ENCODE results near the gene RAPGEF4. TPM values are rescaled to one million over a fixed set of nuclear protein-coding genes. Genes with fewer than 3 reads are reported as not detected.

The RAPGEF4 gene
- total RNA-seq, 1 donor from 2014 or later = 8.7 TPM

DNA sequence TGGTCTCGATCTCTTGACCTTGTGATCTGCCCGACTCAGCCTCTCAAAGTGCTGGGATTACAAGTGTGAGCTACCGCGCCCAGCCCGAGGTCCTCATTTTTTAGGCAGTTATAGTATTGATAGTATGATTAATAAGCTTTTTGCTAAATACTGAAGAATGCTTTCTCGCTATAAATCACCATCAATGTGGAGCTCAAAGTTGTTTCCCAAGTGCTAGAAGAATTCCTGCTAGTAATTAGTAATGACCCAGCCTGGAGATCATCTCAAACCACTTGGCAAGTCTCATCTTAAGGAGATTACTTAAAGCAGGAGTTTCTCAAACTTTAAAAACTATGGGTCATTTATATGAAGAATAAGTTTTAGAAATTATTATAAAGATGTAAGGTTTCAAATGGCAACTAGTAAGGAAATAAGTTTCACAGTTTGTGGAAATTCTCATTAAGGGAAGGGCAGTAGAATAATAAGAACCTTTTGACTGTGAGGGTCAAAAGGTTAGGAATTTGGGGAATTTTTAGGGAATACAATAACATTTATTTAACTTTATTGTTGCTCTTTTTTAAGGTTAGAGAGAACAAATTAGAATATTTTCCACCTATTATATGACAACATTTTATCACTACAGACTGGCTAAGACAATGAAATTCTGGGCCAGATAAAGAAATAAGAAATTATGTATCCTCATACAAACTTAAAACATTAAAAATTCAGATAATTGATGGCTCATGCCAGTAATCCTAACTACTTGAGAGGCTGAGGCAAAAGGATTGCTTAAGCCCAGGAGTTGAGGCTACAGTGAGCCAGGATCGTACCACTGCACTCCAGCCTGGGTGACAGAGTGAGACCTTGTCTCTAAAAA is 191.4 kb downstream of the RAPGEF4 start:
- TF ChIP-seq, protein P1, sequence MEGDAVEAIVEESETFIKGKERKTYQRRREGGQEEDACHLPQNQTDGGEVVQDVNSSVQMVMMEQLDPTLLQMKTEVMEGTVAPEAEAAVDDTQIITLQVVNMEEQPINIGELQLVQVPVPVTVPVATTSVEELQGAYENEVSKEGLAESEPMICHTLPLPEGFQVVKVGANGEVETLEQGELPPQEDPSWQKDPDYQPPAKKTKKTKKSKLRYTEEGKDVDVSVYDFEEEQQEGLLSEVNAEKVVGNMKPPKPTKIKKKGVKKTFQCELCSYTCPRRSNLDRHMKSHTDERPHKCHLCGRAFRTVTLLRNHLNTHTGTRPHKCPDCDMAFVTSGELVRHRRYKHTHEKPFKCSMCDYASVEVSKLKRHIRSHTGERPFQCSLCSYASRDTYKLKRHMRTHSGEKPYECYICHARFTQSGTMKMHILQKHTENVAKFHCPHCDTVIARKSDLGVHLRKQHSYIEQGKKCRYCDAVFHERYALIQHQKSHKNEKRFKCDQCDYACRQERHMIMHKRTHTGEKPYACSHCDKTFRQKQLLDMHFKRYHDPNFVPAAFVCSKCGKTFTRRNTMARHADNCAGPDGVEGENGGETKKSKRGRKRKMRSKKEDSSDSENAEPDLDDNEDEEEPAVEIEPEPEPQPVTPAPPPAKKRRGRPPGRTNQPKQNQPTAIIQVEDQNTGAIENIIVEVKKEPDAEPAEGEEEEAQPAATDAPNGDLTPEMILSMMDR (IDR thresholded peaks at IDR 0.05; ENCODE audit: partially characterized antibody, unreplicated experiment) = no peak
- Mint-ChIP-seq H3K4me3 (ENCODE audit: unreplicated experiment) (no peak overlapping the region), H3K36me3 (ENCODE audit: unreplicated experiment) (no peaks in the 10 kb centered on the region), H3K4me1 (ENCODE audit: low read depth, unreplicated experiment) (peaks cover 22% of the 10 kb centered on the region), H3K27me3 (ENCODE audit: unreplicated experiment) (no peaks in the 10 kb centered on the region), H3K9me3 (ENCODE audit: unreplicated experiment) (peaks cover 2% of the 10 kb centered on the region), H3K27ac (ENCODE audit: unreplicated experiment) (no peak overlapping the region)
- no peak for DNase-seq

DNA sequence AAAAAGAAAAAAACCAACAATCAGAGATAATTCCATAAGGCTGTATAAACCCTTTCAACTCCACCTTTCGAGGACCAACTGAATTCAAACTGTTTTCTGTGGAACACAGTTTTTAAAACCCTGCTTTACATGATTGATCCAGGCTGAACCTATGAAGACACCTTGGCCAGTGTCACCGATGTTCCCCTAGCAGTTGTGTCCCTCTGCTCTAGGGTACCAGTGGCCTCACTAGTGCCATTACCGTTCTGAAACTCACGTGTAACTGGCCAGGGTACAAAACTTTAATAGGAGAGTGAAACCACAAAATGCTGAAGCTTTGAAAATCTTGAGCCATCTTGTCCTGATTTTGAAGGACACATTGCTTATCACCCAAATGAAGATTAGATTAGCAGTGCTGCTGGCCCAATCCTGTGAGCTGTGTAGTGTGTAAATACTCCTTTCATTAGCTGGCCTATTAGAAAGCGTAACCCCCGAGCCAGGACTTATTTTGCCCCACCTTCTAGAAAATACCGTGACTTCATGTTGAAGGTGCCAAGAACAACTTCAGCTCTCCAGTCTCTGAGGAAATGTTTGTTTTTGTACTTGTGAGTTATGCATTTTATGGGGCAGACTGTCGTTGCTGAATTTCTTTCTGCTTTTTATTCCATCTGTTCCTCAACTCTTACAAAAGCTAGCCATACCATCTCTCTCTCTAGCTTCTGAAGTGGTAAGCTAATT is 192.2 kb downstream of the RAPGEF4 start:
- Mint-ChIP-seq H3K27me3 (ENCODE audit: unreplicated experiment) (no peaks in the 10 kb centered on the region), H3K4me1 (ENCODE audit: low read depth, unreplicated experiment) (peaks cover 22% of the 10 kb centered on the region), H3K9me3 (ENCODE audit: unreplicated experiment) (peaks cover 2% of the 10 kb centered on the region), H3K4me3 (ENCODE audit: unreplicated experiment) (no peak overlapping the region), H3K27ac (ENCODE audit: unreplicated experiment) (peak overlapping the region; percentile 36), H3K36me3 (ENCODE audit: unreplicated experiment) (no peaks in the 10 kb centered on the region)
- no peak for DNase-seq
- TF ChIP-seq, protein P1 (IDR thresholded peaks at IDR 0.05; ENCODE audit: partially characterized antibody, unreplicated experiment) = no peak

DNA sequence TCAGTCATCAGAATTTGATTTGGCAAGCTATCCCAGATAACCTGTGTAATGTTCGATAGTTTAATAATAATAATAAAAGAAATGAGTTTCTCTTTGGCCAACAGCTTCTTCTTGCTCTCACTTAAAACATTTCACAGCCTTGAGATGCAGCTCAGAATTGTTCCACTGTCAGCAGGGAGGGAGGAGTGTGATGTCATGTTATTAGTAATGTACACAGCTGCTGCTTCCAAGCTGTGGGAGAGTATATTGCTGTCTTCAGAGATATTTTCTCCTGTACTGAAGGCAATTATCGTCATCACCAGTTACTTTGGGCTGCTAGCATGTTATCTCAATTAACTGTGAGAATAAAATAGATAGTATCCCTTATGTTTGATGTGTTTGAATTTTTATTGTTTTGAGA is 193.1 kb downstream of the RAPGEF4 start:
- TF ChIP-seq, protein P1 (IDR thresholded peaks at IDR 0.05; ENCODE audit: partially characterized antibody, unreplicated experiment) = no peak
- Mint-ChIP-seq H3K27me3 (ENCODE audit: unreplicated experiment) (no peaks in the 10 kb centered on the region), H3K9me3 (ENCODE audit: unreplicated experiment) (peaks cover 2% of the 10 kb centered on the region), H3K36me3 (ENCODE audit: unreplicated experiment) (no peaks in the 10 kb centered on the region), H3K27ac (ENCODE audit: unreplicated experiment) (no peak overlapping the region), H3K4me3 (ENCODE audit: unreplicated experiment) (no peak overlapping the region), H3K4me1 (ENCODE audit: low read depth, unreplicated experiment) (peaks cover 22% of the 10 kb centered on the region)
- no peak for DNase-seq

DNA sequence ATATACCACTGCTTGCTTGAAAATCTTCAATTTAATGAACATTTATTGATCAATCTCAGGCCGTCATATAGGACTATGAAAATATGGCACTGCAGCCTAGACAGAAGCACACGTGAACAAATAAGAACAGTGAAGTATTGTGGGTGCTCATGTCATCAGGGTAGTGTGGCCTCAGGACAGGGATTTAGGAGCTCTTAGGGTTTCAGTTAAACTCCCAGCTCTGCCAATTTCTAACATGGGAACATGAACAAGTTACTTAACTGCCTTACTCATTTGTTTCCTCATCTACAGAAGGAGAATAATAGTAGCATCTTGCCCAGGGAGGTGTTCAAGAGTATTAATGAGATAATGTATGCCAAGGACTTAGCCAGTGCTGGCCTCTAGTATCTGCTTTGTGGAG is 194.0 kb downstream of the RAPGEF4 start:
- peaks cover 22% of the 10 kb centered on the region for H3K4me1 Mint-ChIP-seq (ENCODE audit: low read depth, unreplicated experiment)
- DNase-seq = no peak
- H3K36me3 Mint-ChIP-seq (ENCODE audit: unreplicated experiment) = no peaks in the 10 kb centered on the region
- no peak overlapping the region for H3K4me3 Mint-ChIP-seq (ENCODE audit: unreplicated experiment)
- H3K27me3 Mint-ChIP-seq (ENCODE audit: unreplicated experiment) = no peaks in the 10 kb centered on the region
- H3K27ac Mint-ChIP-seq (ENCODE audit: unreplicated experiment) = no peak overlapping the region
- TF ChIP-seq, protein P1 (IDR thresholded peaks at IDR 0.05; ENCODE audit: partially characterized antibody, unreplicated experiment) = no peak
- H3K9me3 Mint-ChIP-seq (ENCODE audit: unreplicated experiment) = peaks cover 2% of the 10 kb centered on the region

DNA sequence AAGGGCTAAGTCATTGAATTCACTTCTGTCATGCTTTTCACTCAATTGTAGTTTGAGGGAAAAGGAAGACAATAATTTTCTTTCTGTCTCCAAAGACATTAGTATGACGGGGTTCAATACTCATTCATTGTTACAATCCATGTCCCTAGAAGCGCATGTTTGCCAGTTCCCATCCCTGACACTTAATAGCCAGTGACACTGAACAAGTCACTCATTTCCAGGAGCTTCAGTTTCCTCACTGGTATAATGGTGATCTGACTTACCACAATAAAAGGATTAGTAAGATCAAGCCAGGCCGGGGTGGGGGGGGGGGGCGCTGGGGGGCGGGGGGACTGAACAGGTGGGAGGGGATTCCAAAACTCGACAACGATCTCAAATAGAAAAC is 195.2 kb downstream of the RAPGEF4 start:
- no peak for DNase-seq
- Mint-ChIP-seq H3K27ac (ENCODE audit: unreplicated experiment) (no peak overlapping the region), H3K4me3 (ENCODE audit: unreplicated experiment) (no peak overlapping the region), H3K9me3 (ENCODE audit: unreplicated experiment) (peaks cover 2% of the 10 kb centered on the region), H3K36me3 (ENCODE audit: unreplicated experiment) (no peaks in the 10 kb centered on the region), H3K27me3 (ENCODE audit: unreplicated experiment) (no peaks in the 10 kb centered on the region), H3K4me1 (ENCODE audit: low read depth, unreplicated experiment) (peaks cover 22% of the 10 kb centered on the region)
- TF ChIP-seq, protein P1 (IDR thresholded peaks at IDR 0.05; ENCODE audit: partially characterized antibody, unreplicated experiment) = no peak

Measured in glutamatergic neuron (in vitro differentiated cells).